ENCODE data around the gene KCNJ6.

GRCh38 chr21:37828991-37829390 lies 87.3 kb downstream of the KCNJ6 start:
- TF ChIP-seq SUZ12 (IDR thresholded peaks at IDR 0.05) (no peak), NFRKB (IDR thresholded peaks at IDR 0.05) (no peak), FOXK2 (IDR thresholded peaks at IDR 0.05) (no peak), FOXM1 (IDR thresholded peaks at IDR 0.05; ENCODE audit: borderline replicate concordance) (no peak), L3MBTL2 (conservative IDR thresholded peaks at IDR 0.05) (no peak), SP1 (IDR thresholded peaks at IDR 0.05) (no peak), CTBP1 (IDR thresholded peaks at IDR 0.05; ENCODE audit: borderline replicate concordance) (no peak), ELF4 (IDR thresholded peaks at IDR 0.05) (no peak)
- TF ChIP-seq, protein P1, sequence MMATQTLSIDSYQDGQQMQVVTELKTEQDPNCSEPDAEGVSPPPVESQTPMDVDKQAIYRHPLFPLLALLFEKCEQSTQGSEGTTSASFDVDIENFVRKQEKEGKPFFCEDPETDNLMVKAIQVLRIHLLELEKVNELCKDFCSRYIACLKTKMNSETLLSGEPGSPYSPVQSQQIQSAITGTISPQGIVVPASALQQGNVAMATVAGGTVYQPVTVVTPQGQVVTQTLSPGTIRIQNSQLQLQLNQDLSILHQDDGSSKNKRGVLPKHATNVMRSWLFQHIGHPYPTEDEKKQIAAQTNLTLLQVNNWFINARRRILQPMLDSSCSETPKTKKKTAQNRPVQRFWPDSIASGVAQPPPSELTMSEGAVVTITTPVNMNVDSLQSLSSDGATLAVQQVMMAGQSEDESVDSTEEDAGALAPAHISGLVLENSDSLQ (IDR thresholded peaks at IDR 0.05): no peak

Measured in HEK293T (cell line).